Astrocyte (in vitro differentiated cells and primary cell): Measurements from ENCODE around the gene BUB3. TPM values are rescaled to one million over a fixed set of nuclear protein-coding genes. Genes with fewer than 3 reads are reported as not detected.

ENCODE experiments used
- DNase-seq: peaks from one replicate; pipeline ENCODE4 v3.0.0-alpha.2; 2010; ENCODE audit warnings: low read depth
- FAIRE-seq: peaks from 2 replicates; lab custom pipeline; 2011; peaks lifted over from hg19 to GRCh38; lab: Jason Lieb, UNC
- H2AFZ ChIP-seq: 2 replicates; pipeline ENCODE4 v1.6.0; 2012; ENCODE audit warnings: low read depth, low read length, inconsistent platforms
- H3K27ac ChIP-seq: 2 replicates; pipeline ENCODE4 v1.5.1; 2011; ENCODE audit warnings: low read depth, low read length, inconsistent platforms
- H3K27me3 ChIP-seq: 2 replicates; pipeline ENCODE4 v1.6.0; 2011; ENCODE audit warnings: low read length, inconsistent platforms; ENCODE audit not compliant: insufficient read depth
- H3K36me3 ChIP-seq: 2 replicates; pipeline ENCODE4 v1.5.1; 2011; ENCODE audit warnings: low read length, inconsistent platforms; ENCODE audit not compliant: insufficient read depth
- H3K4me1 ChIP-seq: 2 replicates; pipeline ENCODE4 v1.5.1; 2011; ENCODE audit warnings: low read length, inconsistent platforms; ENCODE audit not compliant: insufficient read depth
- H3K4me2 ChIP-seq: 2 replicates; pipeline ENCODE4 v1.6.0; 2012; ENCODE audit warnings: low read length, inconsistent platforms
- H3K4me3 ChIP-seq: 2 replicates; pipeline ENCODE4 v1.5.1; 2011; ENCODE audit warnings: low read depth, mild to moderate bottlenecking, low read length, inconsistent platforms; ENCODE audit not compliant: insufficient read depth
- H3K79me2 ChIP-seq: 2 replicates; pipeline ENCODE4 v1.6.0; 2012; ENCODE audit warnings: mild to moderate bottlenecking, low read length, inconsistent platforms; ENCODE audit not compliant: insufficient read depth
- H3K9ac ChIP-seq: 2 replicates; pipeline ENCODE4 v1.6.0; 2012; ENCODE audit warnings: mild to moderate bottlenecking, low read length, inconsistent platforms
- H3K9me3 ChIP-seq: 2 replicates; pipeline ENCODE4 v1.5.1; 2012; ENCODE audit warnings: low read depth, mild to moderate bottlenecking, low read length, inconsistent platforms; ENCODE audit not compliant: insufficient read depth
- H4K20me1 ChIP-seq: 2 replicates; pipeline ENCODE4 v1.6.0; 2012; ENCODE audit warnings: low read length, inconsistent platforms; ENCODE audit not compliant: insufficient read depth
- H3K27ac Mint-ChIP-seq: one replicate; pipeline ENCODE4 v1.8.0; 2021; ENCODE audit warnings: mild to moderate bottlenecking, mixed read lengths; ENCODE audit not compliant: unreplicated experiment
- H3K27me3 Mint-ChIP-seq: one replicate; pipeline ENCODE4 v1.8.0; 2021; ENCODE audit warnings: low read depth, mixed read lengths; ENCODE audit not compliant: unreplicated experiment
- H3K36me3 Mint-ChIP-seq: one replicate; pipeline ENCODE4 v1.8.0; 2021; ENCODE audit warnings: low read depth, mixed read lengths; ENCODE audit not compliant: unreplicated experiment
- H3K4me1 Mint-ChIP-seq: one replicate; pipeline ENCODE4 v1.8.0; 2021; ENCODE audit warnings: low read depth, mixed read lengths; ENCODE audit not compliant: unreplicated experiment
- H3K4me3 Mint-ChIP-seq: one replicate; pipeline ENCODE4 v1.8.0; 2021; ENCODE audit warnings: mild to moderate bottlenecking, moderate library complexity, mixed read lengths; ENCODE audit not compliant: unreplicated experiment
- H3K9me3 Mint-ChIP-seq: one replicate; pipeline ENCODE4 v1.8.0; 2021; ENCODE audit warnings: mild to moderate bottlenecking, mixed read lengths; ENCODE audit not compliant: unreplicated experiment
- CTCF ChIP-seq: IDR thresholded peaks from 2 replicates; pipeline ENCODE4 v1.5.1; 2011; ENCODE audit warnings: low read depth, mild to moderate bottlenecking, inconsistent platforms, low read length, moderate library complexity; ENCODE audit not compliant: insufficient read depth
- EZH2 ChIP-seq: IDR thresholded peaks from 2 replicates; pipeline ENCODE4 v1.6.1; 2012; ENCODE audit warnings: mild to moderate bottlenecking, low read length, inconsistent platforms; ENCODE audit not compliant: insufficient read depth
- total RNA-seq: library from RNA; stranded (reverse); gene quantifications from 2 replicates; pipeline ENCODE4 v1.2.1, GENCODE V29; 2021

The BUB3 gene
- total RNA-seq, 1 donor from 2014 or later, result 81.7 TPM

- H3K9me3 Mint-ChIP-seq, result peaks cover 2% of the 10 kb centered on the region
- H3K79me2 ChIP-seq, result no peaks in the 10 kb centered on the region
- no peaks in the 10 kb centered on the region for H3K36me3 ChIP-seq
- no peaks in the 10 kb centered on the region for H4K20me1 ChIP-seq
- peaks cover 6% of the 10 kb centered on the region for H3K36me3 Mint-ChIP-seq
- H3K4me3 Mint-ChIP-seq, result no peak overlapping the region
- no peak for DNase-seq
- no peak overlapping the region for H3K9ac ChIP-seq
- FAIRE-seq, result no peak
- H3K4me2 ChIP-seq, result no peak overlapping the region
- H3K27ac Mint-ChIP-seq, result no peak overlapping the region
- H3K27me3 ChIP-seq, result no peaks in the 10 kb centered on the region
- no peaks in the 10 kb centered on the region for H3K4me1 Mint-ChIP-seq
- H3K4me1 ChIP-seq, result no peaks in the 10 kb centered on the region
- H3K9me3 ChIP-seq, result no peaks in the 10 kb centered on the region
- H3K27me3 Mint-ChIP-seq, result no peaks in the 10 kb centered on the region
- no peak overlapping the region for H3K4me3 ChIP-seq
- TF ChIP-seq CTCF, result no peak
- no peak for TF ChIP-seq EZH2
- no peak overlapping the region for H3K27ac ChIP-seq
- H2AFZ ChIP-seq, result no peak overlapping the region
Observed at GRCh38 chr10:123194056-123194455, 39.9 kb downstream of the BUB3 start.

GRCh38 chr10:123200531-123200930, 46.3 kb downstream of the BUB3 start:
- Histone ChIP-seq H2AFZ (no peak overlapping the region), H3K4me3 (no peak overlapping the region), H3K79me2 (no peaks in the 10 kb centered on the region), H3K4me1 (no peaks in the 10 kb centered on the region), H3K36me3 (no peaks in the 10 kb centered on the region), H3K9ac (no peak overlapping the region), H4K20me1 (no peaks in the 10 kb centered on the region), H3K27me3 (no peaks in the 10 kb centered on the region), H3K27ac (no peak overlapping the region), H3K4me2 (no peak overlapping the region), H3K9me3 (no peaks in the 10 kb centered on the region)
- no peak for DNase-seq
- TF ChIP-seq EZH2 (no peak), CTCF (no peak)
- peaks cover 6% of the 10 kb centered on the region for H3K27me3 Mint-ChIP-seq
- peaks cover 2% of the 10 kb centered on the region for H3K9me3 Mint-ChIP-seq
- H3K4me1 Mint-ChIP-seq, result no peaks in the 10 kb centered on the region
- H3K27ac Mint-ChIP-seq, result no peak overlapping the region
- FAIRE-seq, result no peak
- peaks cover 10% of the 10 kb centered on the region for H3K36me3 Mint-ChIP-seq
- no peak overlapping the region for H3K4me3 Mint-ChIP-seq

GRCh38 chr10:123202506-123202905, 48.3 kb downstream of the BUB3 start:
- H3K9ac ChIP-seq, result no peak overlapping the region
- FAIRE-seq, result no peak

More at GRCh38 chr10:123202506-123202905, 48.3 kb downstream of the BUB3 start:
- Histone ChIP-seq H3K36me3 (no peaks in the 10 kb centered on the region), H3K4me1 (no peaks in the 10 kb centered on the region), H4K20me1 (no peaks in the 10 kb centered on the region), H3K4me2 (no peak overlapping the region), H3K4me3 (no peak overlapping the region), H3K9me3 (no peaks in the 10 kb centered on the region), H2AFZ (no peak overlapping the region), H3K27ac (no peak overlapping the region), H3K27me3 (no peaks in the 10 kb centered on the region), H3K79me2 (no peaks in the 10 kb centered on the region)
- peaks cover 10% of the 10 kb centered on the region for H3K36me3 Mint-ChIP-seq
- peaks cover 6% of the 10 kb centered on the region for H3K27me3 Mint-ChIP-seq
- TF ChIP-seq CTCF, result no peak
- no peak for TF ChIP-seq EZH2
- H3K27ac Mint-ChIP-seq, result no peak overlapping the region
- peaks cover 2% of the 10 kb centered on the region for H3K9me3 Mint-ChIP-seq
- DNase-seq, result no peak
- no peak overlapping the region for H3K4me3 Mint-ChIP-seq
- no peaks in the 10 kb centered on the region for H3K4me1 Mint-ChIP-seq
